Peyer's patch (tissue), 4 donors: Measurements from ENCODE around the gene KRTAP5-2. TPM values are rescaled to one million over a fixed set of nuclear protein-coding genes. Genes with fewer than 3 reads are reported as not detected.
"Not testable (repeated sequence)": the region's sequence is repeated elsewhere in the genome, so short reads cannot be mapped to it uniquely, and the experiment has no call there.

ENCODE experiments used
- DNase-seq, 3 donors: peaks; one replicate each; pipeline ENCODE4 v3.0.0-alpha.2; 2017 to 2019
- H3K27ac ChIP-seq, 4 donors: fragments of 200-600 bp; sonication (generic); one replicate each; pipeline ENCODE4 v1.5.1; 2016 to 2019
- H3K27me3 ChIP-seq, 2 donors: fragments of 200-600 bp; sonication (generic); one replicate each; pipeline ENCODE4 v1.5.1; 2019
- H3K36me3 ChIP-seq, 3 donors: fragments of 200-600 bp; sonication (generic); one replicate each; pipeline ENCODE4 v1.5.1; 2016 to 2019
- H3K4me1 ChIP-seq, 4 donors: fragments of 200-600 bp; sonication (generic); one replicate each; pipeline ENCODE4 v1.5.1; 2016 to 2019
- H3K4me3 ChIP-seq, 4 donors: fragments of 200-600 bp; sonication (generic); 1 replicate in 3 of 4; 2 replicates in 1 of 4; pipeline ENCODE4 v1.5.1; 2016 to 2019; ENCODE audit warnings: mild to moderate bottlenecking in 1 of 4
- H3K9me3 ChIP-seq, 4 donors: fragments of 200-600 bp; sonication (generic); one replicate each; pipeline ENCODE4 v1.5.1; 2016 to 2019; ENCODE audit warnings: mild to moderate bottlenecking in 1 of 4
- POLR2A ChIP-seq, 2 donors: fragments of 450-650 bp; IDR thresholded peaks; one replicate each; pipeline ENCODE4 v1.5.1; 2017; ENCODE audit warnings: antibody characterized with exemption in 2 of 2, mild to moderate bottlenecking in 2 of 2, moderate library complexity in 2 of 2
- total RNA-seq, 4 donors: library from RNA; depleted of rRNA; stranded (reverse); fragments of >200 nt; gene quantifications; one replicate each; pipeline ENCODE4 v1.1.0, GENCODE V29; 2016
- TF ChIP-seq, protein P1 (sequence below), 6 experiments: fragments of 450-650 bp in 4 of 6; fragments of 200-600 bp in 2 of 6; sonication (generic) in 1 of 6; IDR thresholded peaks; one replicate each; pipeline ENCODE4 v1.5.1; 2017 to 2019; ENCODE audit warnings: antibody characterized with exemption in 6 of 6, mild to moderate bottlenecking in 3 of 6, moderate library complexity in 1 of 6

KRTAP5-2 gene
- total RNA-seq, 4 donors from 2014 or later = not detected

DNA sequence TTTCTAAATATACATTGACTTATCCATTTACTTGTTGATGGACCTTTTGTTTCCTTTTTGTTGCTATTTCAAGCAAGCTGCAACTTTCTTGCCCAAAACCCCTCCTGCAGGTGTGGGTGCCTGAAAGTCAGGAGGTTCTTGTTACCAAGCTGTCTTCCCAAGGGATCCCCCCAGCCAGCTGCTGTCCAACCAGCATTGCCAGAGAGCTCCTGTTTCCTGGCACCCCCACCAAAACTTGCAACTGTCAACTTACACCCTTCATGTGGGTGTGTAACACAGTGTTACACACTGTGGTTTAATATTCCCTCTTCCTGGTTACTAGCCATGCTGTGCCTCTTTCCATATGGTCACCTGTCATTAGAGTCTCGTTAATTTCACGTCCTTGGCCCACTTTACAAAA, 11.4 kb downstream of the KRTAP5-2 start:
- TF ChIP-seq, protein P1, sequence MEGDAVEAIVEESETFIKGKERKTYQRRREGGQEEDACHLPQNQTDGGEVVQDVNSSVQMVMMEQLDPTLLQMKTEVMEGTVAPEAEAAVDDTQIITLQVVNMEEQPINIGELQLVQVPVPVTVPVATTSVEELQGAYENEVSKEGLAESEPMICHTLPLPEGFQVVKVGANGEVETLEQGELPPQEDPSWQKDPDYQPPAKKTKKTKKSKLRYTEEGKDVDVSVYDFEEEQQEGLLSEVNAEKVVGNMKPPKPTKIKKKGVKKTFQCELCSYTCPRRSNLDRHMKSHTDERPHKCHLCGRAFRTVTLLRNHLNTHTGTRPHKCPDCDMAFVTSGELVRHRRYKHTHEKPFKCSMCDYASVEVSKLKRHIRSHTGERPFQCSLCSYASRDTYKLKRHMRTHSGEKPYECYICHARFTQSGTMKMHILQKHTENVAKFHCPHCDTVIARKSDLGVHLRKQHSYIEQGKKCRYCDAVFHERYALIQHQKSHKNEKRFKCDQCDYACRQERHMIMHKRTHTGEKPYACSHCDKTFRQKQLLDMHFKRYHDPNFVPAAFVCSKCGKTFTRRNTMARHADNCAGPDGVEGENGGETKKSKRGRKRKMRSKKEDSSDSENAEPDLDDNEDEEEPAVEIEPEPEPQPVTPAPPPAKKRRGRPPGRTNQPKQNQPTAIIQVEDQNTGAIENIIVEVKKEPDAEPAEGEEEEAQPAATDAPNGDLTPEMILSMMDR (IDR thresholded peaks at IDR 0.05) = no peak
- no peak for TF ChIP-seq POLR2A (IDR thresholded peaks at IDR 0.05)
- no peaks in the 10 kb centered on the region for H3K4me1 ChIP-seq
- H3K4me3 ChIP-seq = no peak overlapping the region
- DNase-seq = no peak
- no peaks in the 10 kb centered on the region for H3K36me3 ChIP-seq
- no peak overlapping the region for H3K27ac ChIP-seq
- H3K9me3 ChIP-seq = no peaks in the 10 kb centered on the region
- no peaks in the 10 kb centered on the region for H3K27me3 ChIP-seq

DNA sequence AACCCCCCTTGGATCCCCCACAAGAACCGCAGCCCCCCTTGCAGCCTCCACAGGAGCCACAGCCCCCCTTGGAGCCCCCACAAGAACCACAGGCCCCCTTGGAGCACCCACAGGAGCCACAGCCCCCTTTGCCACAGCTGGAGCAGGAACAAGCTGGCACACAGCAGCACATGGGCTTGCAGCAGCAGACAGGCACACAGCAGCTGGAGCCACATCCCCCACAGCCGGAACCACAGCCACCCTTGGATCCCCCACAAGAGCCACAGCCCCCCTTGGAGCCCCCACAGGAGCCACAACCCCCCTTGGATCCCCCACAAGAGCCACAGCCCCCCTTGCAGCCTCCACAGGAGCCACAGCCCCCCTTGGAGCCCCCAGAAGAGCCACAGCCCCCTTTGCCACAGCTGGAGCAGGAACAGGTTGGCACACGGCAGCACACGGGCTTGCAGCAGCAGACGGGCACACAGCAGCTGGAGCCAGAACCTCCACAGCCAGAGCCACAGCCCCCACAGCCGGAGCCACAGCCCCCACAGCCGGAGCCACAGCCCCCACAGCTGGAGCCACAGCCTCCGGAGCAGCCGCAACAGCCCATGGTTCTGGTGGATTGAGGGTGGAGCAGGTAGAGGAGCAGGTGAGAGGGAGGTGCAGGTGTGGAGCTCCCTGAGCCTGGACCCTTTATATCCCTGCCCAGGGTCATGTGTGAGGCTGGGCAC, 13.3 kb downstream of the KRTAP5-2 start, which contains the start of gene KRTAP5-1:
KRTAP5-1 (minus strand) TSS at position 623 of the 710 bp plus-strand sequence; CDS start at position 589, 34 bp downstream.
- H3K4me1 ChIP-seq, H3K36me3 ChIP-seq, H3K9me3 ChIP-seq, H3K4me3 ChIP-seq, DNase-seq, H3K27me3 ChIP-seq, H3K27ac ChIP-seq: not testable (repeated sequence)

DNA sequence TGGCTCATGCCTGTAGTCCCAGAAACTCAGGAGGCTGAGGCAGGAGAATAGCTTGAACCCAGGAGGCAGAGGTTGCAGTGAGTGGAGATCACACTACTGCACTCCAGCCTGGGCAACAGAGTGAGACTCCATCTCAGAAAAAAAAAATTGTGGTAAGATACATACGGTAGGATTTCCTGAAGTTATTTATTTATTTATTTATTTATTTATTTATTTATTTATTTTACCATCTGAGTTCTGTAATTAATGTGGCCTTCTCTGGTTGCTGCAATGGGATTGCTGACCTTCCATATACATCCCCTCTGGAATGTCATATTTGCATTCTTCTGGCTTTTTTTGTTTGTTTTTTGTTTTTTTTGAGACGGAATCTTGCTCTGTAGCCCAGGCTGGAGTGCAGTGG, 15.2 kb downstream of the KRTAP5-2 start:
- not testable (repeated sequence) for H3K27me3 ChIP-seq, H3K4me1 ChIP-seq, H3K9me3 ChIP-seq, DNase-seq, H3K27ac ChIP-seq, H3K4me3 ChIP-seq, H3K36me3 ChIP-seq

DNA sequence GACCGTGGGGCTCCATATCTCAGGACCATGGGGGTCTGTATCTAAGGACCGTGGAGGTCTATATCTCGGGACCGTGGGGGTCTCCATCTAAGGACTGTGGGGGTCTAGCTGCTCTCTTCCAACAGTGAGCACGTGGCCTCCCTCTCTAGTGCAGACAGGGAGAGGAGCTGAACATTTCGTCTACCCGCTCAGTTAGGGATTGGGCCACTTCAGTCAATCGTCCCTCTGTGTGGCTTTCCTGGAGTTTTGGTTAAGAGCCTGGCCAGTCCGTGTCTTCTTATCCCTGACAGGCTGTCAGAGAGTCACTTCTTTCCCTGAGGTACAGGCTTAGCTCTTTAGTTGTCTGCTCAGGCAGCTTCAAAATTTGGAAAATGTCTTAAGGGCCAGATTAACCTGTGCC, 16.1 kb downstream of the KRTAP5-2 start:
- Histone ChIP-seq H3K36me3 (no peaks in the 10 kb centered on the region), H3K4me1 (no peaks in the 10 kb centered on the region), H3K4me3 (no peak overlapping the region), H3K27me3 (no peaks in the 10 kb centered on the region), H3K27ac (no peak overlapping the region), H3K9me3 (peaks cover 0 to 5% (median 0%) of the 10 kb centered on the region in 4 donors)
- TF ChIP-seq, protein P1 (IDR thresholded peaks at IDR 0.05) = no peak
- no peak for TF ChIP-seq POLR2A (IDR thresholded peaks at IDR 0.05)
- DNase-seq = no peak

DNA sequence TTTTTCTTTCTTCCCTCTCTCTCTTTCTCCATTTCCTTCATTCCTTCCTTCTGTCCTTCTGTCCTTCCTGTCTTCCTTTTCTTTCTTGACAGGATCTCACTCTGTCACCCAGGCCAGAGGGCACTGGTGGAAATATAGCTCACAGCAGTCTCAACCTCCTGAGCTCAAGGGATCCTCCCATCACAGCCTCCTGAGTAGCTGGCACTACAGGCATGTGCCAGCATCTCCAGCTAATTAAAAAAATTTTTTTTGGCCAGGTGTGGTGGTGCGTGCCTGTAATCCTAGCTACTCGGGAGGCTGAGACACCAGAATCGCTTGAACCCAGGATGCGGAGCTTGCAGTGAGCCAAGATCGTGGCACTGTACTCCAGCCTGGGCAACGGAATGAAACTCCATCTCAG, 21.3 kb downstream of the KRTAP5-2 start:
- Histone ChIP-seq H3K4me3 (no peak overlapping the region), H3K36me3 (no peaks in the 10 kb centered on the region), H3K4me1 (peaks cover 0 to 23% (median 10%) of the 10 kb centered on the region in 4 donors), H3K27me3 (no peaks in the 10 kb centered on the region), H3K27ac (no peak overlapping the region), H3K9me3 (peaks cover 0 to 5% (median 0%) of the 10 kb centered on the region in 4 donors)
- TF ChIP-seq, protein P1 (IDR thresholded peaks at IDR 0.05) = no peak
- no peak for TF ChIP-seq POLR2A (IDR thresholded peaks at IDR 0.05)
- no peak for DNase-seq

DNA sequence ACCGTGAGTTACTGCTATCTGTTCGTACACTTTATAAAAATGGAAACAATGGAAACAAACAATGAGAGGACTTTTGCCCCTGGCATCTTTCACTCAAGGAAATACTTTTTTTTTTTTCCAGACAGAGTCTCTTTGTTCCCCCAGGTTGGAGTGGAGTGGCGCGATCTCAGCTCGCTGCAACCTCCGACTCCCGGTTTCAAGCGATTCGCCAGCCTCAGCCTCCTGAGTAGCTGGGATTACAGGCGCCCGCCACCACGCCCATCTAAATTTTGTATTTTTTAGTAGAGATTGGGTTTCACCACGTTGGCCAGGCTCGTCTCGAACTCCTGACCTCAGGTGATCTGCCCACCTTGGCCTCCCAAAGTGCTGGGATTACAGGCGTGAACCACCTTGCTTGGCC, 22.3 kb downstream of the KRTAP5-2 start:
- H3K27ac ChIP-seq, H3K4me3 ChIP-seq, H3K36me3 ChIP-seq, H3K9me3 ChIP-seq, H3K27me3 ChIP-seq: not testable (repeated sequence)
- DNase-seq = peak in 1 of 3 donors; percentile 43
- H3K4me1 ChIP-seq = peaks cover 0 to 33% (median 17%) of the 10 kb centered on the region in 4 donors

DNA sequence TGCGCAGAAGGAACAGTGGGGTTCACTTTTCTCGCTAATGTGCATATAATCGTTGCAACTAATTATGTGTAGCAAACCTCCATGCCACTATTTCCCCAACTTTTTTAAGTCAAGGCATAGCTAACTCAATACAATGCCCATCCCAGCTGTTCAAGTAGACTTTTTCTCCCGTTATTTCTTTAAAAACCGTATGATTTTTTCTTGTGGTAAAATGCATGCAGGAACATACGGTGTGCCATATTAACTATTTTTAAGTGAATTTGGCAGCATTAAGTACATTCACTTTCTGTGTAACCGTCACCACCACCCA, 23.2 kb downstream of the KRTAP5-2 start:
- peak overlapping the region in 2 of 4 donors; percentile 71 to 88 for H3K4me3 ChIP-seq
- H3K27ac ChIP-seq = peak overlapping the region in 1 of 4 donors; percentile 97

More for the DNA sequence above, 23.2 kb downstream of the KRTAP5-2 start:
- H3K36me3 ChIP-seq = no peaks in the 10 kb centered on the region
- DNase-seq = no peak
- TF ChIP-seq, protein P1 (IDR thresholded peaks at IDR 0.05) = no peak
- TF ChIP-seq POLR2A (IDR thresholded peaks at IDR 0.05) = no peak
- peaks cover 0 to 5% (median 0%) of the 10 kb centered on the region in 4 donors for H3K9me3 ChIP-seq
- H3K4me1 ChIP-seq = peaks cover 3 to 36% (median 25%) of the 10 kb centered on the region in 4 donors
- no peaks in the 10 kb centered on the region for H3K27me3 ChIP-seq
